Panc1 (cell line): ENCODE results near the gene PCGF6. TPM values are rescaled to one million over a fixed set of nuclear protein-coding genes. Genes with fewer than 3 reads are reported as not detected.

Experiments used
- ATAC-seq: fragments of 200-7000 bp; cut with Tn5 transposase; 2 replicates; pipeline ENCODE4 v1.9.1; 2020; ENCODE audit warnings: mild to moderate bottlenecking, moderate library complexity
- BruUV-seq: library from RNA; stranded (reverse); fragments of 400-500 nt; replicated peaks from 2 replicates; lab custom pipeline; 2021; lab: Mats Ljungman, UMichigan
- CTCF ChIA-PET: fragments of 300-600 bp; sonication (Branson Sonifier 250); formaldehyde crosslinking; loops from one replicate; lab custom pipeline; 2022; ENCODE audit warnings: antibody characterized with exemption; lab: Charles Lee
- POLR2A ChIA-PET: fragments of 300-600 bp; sonication (Branson Sonifier 250); formaldehyde crosslinking; loops from one replicate; lab custom pipeline; 2022; ENCODE audit warnings: antibody characterized with exemption; lab: Charles Lee
- DNase-seq: peaks from one replicate; pipeline ENCODE4 v3.0.0-alpha.2; 2010; ENCODE audit warnings: low read depth, low spot score
- H3K27ac ChIP-seq: 2 replicates; pipeline ENCODE4 v1.5.1; 2011; ENCODE audit warnings: mild to moderate bottlenecking, low read length, inconsistent platforms
- H3K27me3 ChIP-seq: fragments of 200-500 bp; sonication (Bioruptor generic); 2 replicates; pipeline ENCODE4 v1.6.0; 2014; ENCODE audit warnings: low read length, inconsistent platforms; ENCODE audit not compliant: control insufficient read depth, insufficient read depth
- H3K36me3 ChIP-seq: fragments of 200-500 bp; sonication (Bioruptor generic); 2 replicates; pipeline ENCODE4 v1.5.1; 2014; ENCODE audit warnings: inconsistent platforms, mild to moderate bottlenecking, low read length, moderate library complexity; ENCODE audit not compliant: control insufficient read depth, insufficient read depth
- H3K4me1 ChIP-seq: 2 replicates; pipeline ENCODE4 v1.5.1; 2011; ENCODE audit warnings: inconsistent platforms, mild to moderate bottlenecking, low read length, moderate library complexity; ENCODE audit not compliant: control insufficient read depth, insufficient read depth
- H3K4me3 ChIP-seq, 2 experiments: 2 replicates each; pipeline ENCODE4 v1.5.1; 2011 to 2012; ENCODE audit warnings: low read depth in 2 of 2, low read length in 2 of 2, mild to moderate bottlenecking in 2 of 2, inconsistent platforms in 1 of 2, moderate library complexity in 1 of 2
- H3K9me3 ChIP-seq: fragments of 200-500 bp; sonication (Bioruptor generic); 2 replicates; pipeline ENCODE4 v1.5.1; 2014; ENCODE audit warnings: low read depth, mild to moderate bottlenecking, inconsistent platforms, low read length, moderate library complexity; ENCODE audit not compliant: control insufficient read depth, insufficient read depth
- CTCF ChIP-seq: fragments of 450-650 bp; IDR thresholded peaks from 2 replicates; pipeline ENCODE4 v1.5.1; 2017; ENCODE audit warnings: mild to moderate bottlenecking
- POLR2AphosphoS5 ChIP-seq: IDR thresholded peaks from 2 replicates; pipeline ENCODE4 v1.6.1; 2012; ENCODE audit warnings: mild to moderate bottlenecking, low read depth, low read length, moderate library complexity
- REST ChIP-seq, 2 experiments: IDR thresholded peaks; 2 replicates each; pipeline ENCODE4 v1.6.1; 2011 to 2012; ENCODE audit warnings: low read depth in 2 of 2, control low read depth in 1 of 2, low read length in 1 of 2, mild to moderate bottlenecking in 1 of 2, moderate library complexity in 1 of 2; ENCODE audit not compliant: insufficient read depth in 1 of 2
- SIN3A ChIP-seq: IDR thresholded peaks from 2 replicates; pipeline ENCODE4 v1.6.1; 2012; ENCODE audit warnings: low read depth, mild to moderate bottlenecking, low read length, moderate library complexity, borderline replicate concordance; ENCODE audit not compliant: insufficient read depth
- TCF7L2 ChIP-seq: IDR thresholded peaks from 2 replicates; pipeline ENCODE4 v1.6.1; 2011; ENCODE audit warnings: mild to moderate bottlenecking, low read depth, low read length, inconsistent platforms
- in situ Hi-C: cut with HindIII; loops from 2 replicates; pipeline ENCODE4 v1.10.0; 2016; ENCODE audit warnings: low sequenced_read_pairs, low pct_unique_long_range_greater_than_20kb
- intact Hi-C: fragments of 100-400 bp; cut with micrococcal nuclease; formaldehyde crosslinking; loops from one replicate; pipeline ENCODE4 v1.10.0; 2022; ENCODE audit not compliant: unreplicated experiment
- total RNA-seq: library from RNA; stranded (reverse); gene quantifications from one replicate; pipeline ENCODE4 v1.2.1, GENCODE V29; 2021; ENCODE audit not compliant: unreplicated experiment

Gene PCGF6
- total RNA-seq, 1 experiment from 2014 or later = 18.0 TPM

DNA sequence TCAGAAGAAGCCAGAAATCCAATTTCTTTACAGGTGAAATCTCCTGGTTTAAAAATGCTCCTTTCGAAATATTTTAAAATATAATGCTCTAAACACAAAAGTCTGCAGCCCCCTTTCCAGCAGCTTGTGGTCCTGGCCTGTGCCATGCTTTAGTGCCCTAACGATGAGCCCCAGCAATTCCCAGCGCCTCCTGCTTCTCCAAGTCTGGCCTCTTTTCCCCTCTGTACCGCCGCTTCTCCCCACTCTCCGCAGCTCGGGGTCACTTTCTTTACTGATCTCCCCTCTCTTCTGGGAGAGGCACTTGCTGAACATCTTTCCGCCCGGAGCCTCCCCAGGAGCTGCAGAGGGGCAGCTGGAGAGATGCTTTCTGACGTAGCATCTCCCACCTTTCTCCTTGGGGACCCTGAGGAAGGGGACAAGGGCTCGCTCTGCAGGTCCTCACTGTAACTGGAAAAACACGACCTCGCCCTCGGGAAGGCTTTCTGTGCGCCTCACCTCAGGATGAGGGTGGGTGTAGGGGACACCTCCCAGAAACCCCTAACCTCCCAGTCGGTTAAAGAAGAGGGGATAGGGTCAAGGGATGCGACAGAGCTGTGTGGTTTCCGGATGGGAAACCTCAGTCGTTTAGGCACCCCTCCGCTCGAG, 74.6 kb downstream of the PCGF6 start:
- CTCF ChIA-PET = no interaction called here
- no peaks in the 10 kb centered on the region for H3K9me3 ChIP-seq
- peaks cover 8% of the 10 kb centered on the region for H3K27me3 ChIP-seq
- POLR2A ChIA-PET = no interaction called here
- intact Hi-C loops = no loop called here
- no peaks in the 10 kb centered on the region for H3K36me3 ChIP-seq
- no peak overlapping the region for H3K27ac ChIP-seq
- no peak for DNase-seq
- peaks cover 8% of the 10 kb centered on the region for H3K4me1 ChIP-seq
- no peak for ATAC-seq
- no peak for TF ChIP-seq TCF7L2
- no peak for TF ChIP-seq SIN3A
- peak overlapping the region in 1 of 2 experiments; percentile 12; a peak in 1 of 4 replicates for H3K4me3 ChIP-seq
- in situ Hi-C loops = no loop called here
- no TSS peak for BruUV-seq

DNA sequence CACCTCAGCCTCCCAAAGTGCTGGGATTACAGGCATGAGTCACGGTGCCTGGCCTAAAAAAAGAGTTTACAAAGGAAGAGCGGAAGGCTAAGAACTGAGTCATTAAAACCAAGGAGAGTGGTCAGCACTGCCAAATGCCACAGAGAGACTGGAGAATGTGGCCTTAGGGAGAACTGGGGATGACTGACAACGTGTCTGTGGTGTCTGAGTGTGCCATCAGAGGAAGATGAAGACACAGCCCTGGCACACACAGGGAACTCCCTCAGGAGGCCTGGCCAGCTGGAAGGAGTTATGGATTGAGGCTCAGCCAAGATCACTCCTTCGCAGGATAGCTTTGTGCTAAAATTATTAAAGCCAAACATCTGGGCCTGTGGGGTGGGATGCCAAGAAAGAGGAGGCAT, 77.9 kb downstream of the PCGF6 start:
- H3K9me3 ChIP-seq = no peaks in the 10 kb centered on the region
- ATAC-seq (peak; percentile 97), DNase-seq (peak; percentile 94)
- BruUV-seq = no TSS peak
- intact Hi-C loops (no loop called here), in situ Hi-C loops (no loop called here)
- no peak overlapping the region; the same call in 1 of the 2 replicates for H3K27ac ChIP-seq
- CTCF ChIA-PET = no interaction called here
- 0 out of 2 replicates have a peak, but pooled peaks have one; percentile 18 for TF ChIP-seq TCF7L2
- peak; percentile 37; the same call in 1 of the 2 replicates for TF ChIP-seq POLR2AphosphoS5
- TF ChIP-seq REST (IDR thresholded peaks at IDR 0.05; ENCODE audit: insufficient read depth in 1 of 2, low read depth in 2 of 2, low read length in 1 of 2) = no peak; a peak in 1 of 4 replicates
- H3K4me3 ChIP-seq = no peak overlapping the region
- no peaks in the 10 kb centered on the region for H3K36me3 ChIP-seq
- no peaks in the 10 kb centered on the region for H3K27me3 ChIP-seq
- POLR2A ChIA-PET = no interaction called here
- peaks cover 8% of the 10 kb centered on the region for H3K4me1 ChIP-seq

DNA sequence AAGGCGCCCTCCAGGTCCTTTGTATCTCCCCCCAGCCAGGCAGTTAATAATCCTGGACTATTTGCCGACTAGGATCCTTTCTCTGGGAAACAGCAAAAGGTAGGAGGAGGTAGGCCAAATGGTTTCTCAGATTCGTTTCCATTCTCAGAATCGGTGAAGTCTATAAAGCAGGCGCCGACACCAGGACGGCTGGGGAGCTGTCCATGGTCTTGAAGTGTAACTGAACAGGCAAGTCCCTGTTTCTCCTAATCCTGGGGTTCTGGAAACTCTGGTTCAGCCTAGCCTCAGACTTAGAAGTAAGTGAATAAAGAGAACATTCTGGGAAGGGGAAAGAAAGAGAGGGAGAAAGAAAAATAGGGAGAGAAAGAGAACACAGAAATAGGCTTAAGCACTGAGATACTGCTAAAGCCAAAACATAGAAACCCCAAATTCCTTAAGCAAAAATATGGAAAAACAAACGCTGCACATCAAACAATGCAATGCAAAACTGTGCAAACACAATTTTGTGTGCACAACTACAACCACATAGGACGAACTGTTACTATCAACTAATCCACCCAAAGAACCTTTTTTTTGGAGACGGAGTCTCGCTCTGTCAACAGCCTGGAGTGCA, 85.1 kb downstream of the PCGF6 start:
- ChIA-PET POLR2A (no interaction called here), CTCF (no interaction called here)

More for the DNA sequence above, 85.1 kb downstream of the PCGF6 start:
- Histone ChIP-seq H3K4me3 (no peak overlapping the region), H3K27ac (no peak overlapping the region), H3K9me3 (no peaks in the 10 kb centered on the region), H3K4me1 (no peaks in the 10 kb centered on the region), H3K36me3 (no peaks in the 10 kb centered on the region), H3K27me3 (0 out of 2 replicates have a peak, but pooled peaks cover 2% of the 10 kb centered on the region)
- ATAC-seq (peak; percentile 71; the same call in 1 of the 2 replicates), DNase-seq (no peak)
- BruUV-seq = no TSS peak
- intact Hi-C loops (no loop called here), in situ Hi-C loops (no loop called here)
- TF ChIP-seq CTCF = no peak
- no peak for TF ChIP-seq POLR2AphosphoS5
- peak; percentile 98 to 100 for TF ChIP-seq REST (IDR thresholded peaks at IDR 0.05; ENCODE audit: insufficient read depth in 1 of 2, low read depth in 2 of 2, low read length in 1 of 2)
- 0 out of 2 replicates have a peak, but pooled peaks have one; percentile 25 for TF ChIP-seq TCF7L2
- no peak for TF ChIP-seq SIN3A
